Loucy (cell line): ENCODE data around the gene CSNK1G3.

Experiments
- H2AFZ ChIP-seq: fragments of 200-600 bp; sonication (generic); 2 replicates; pipeline ENCODE4 v1.6.0; 2016; ENCODE audit warnings: antibody characterized with exemption, mild to moderate bottlenecking, low read length, moderate library complexity
- H3F3A ChIP-seq: fragments of 200-600 bp; 2 replicates; pipeline ENCODE4 v1.6.0; 2016; ENCODE audit warnings: antibody characterized with exemption, low read depth, mild to moderate bottlenecking
- H3K27me3 ChIP-seq: fragments of 200-600 bp; sonication (generic); 2 replicates; pipeline ENCODE4 v1.6.1; 2014; ENCODE audit warnings: low read length, mild to moderate bottlenecking; ENCODE audit not compliant: insufficient read depth, poor library complexity, severe bottlenecking
- H3K36me3 ChIP-seq: fragments of 200-600 bp; sonication (generic); 2 replicates; pipeline ENCODE4 v1.6.1; 2016; ENCODE audit warnings: low read length; ENCODE audit not compliant: insufficient read depth
- H3K4me1 ChIP-seq: fragments of 200-600 bp; sonication (generic); 2 replicates; pipeline ENCODE4 v1.5.1; 2014; ENCODE audit warnings: low read length, mild to moderate bottlenecking; ENCODE audit not compliant: insufficient read depth, poor library complexity, severe bottlenecking
- H3K4me2 ChIP-seq: fragments of 200-600 bp; sonication (generic); 2 replicates; pipeline ENCODE4 v1.6.0; 2014; ENCODE audit warnings: antibody characterized with exemption, low read length, low read depth, mild to moderate bottlenecking; ENCODE audit not compliant: poor library complexity, severe bottlenecking
- H3K4me3 ChIP-seq: fragments of 200-600 bp; sonication (generic); 2 replicates; pipeline ENCODE4 v1.5.1; 2014; ENCODE audit warnings: low read length, mild to moderate bottlenecking, mixed read lengths; ENCODE audit not compliant: poor library complexity, severe bottlenecking
- H3K79me2 ChIP-seq: fragments of 200-600 bp; sonication (generic); 2 replicates; pipeline ENCODE4 v1.6.1; 2014; ENCODE audit warnings: low read length; ENCODE audit not compliant: insufficient read depth
- H3K9ac ChIP-seq: fragments of 200-600 bp; sonication (generic); 2 replicates; pipeline ENCODE4 v1.6.0; 2014; ENCODE audit warnings: mild to moderate bottlenecking, low read depth, low read length, moderate library complexity; ENCODE audit not compliant: poor library complexity, severe bottlenecking
- H3K9me2 ChIP-seq: fragments of 200-600 bp; sonication (generic); replicated peaks from 2 replicates; pipeline ENCODE4 v1.6.1; 2016; ENCODE audit warnings: low read depth, low read length, mixed read lengths
- H3K9me3 ChIP-seq: fragments of 200-600 bp; sonication (generic); 2 replicates; pipeline ENCODE4 v1.6.1; 2014; ENCODE audit warnings: mild to moderate bottlenecking, antibody characterized with exemption, low read length, low read depth; ENCODE audit not compliant: insufficient read depth
- H4K20me1 ChIP-seq: fragments of 200-600 bp; sonication (generic); 2 replicates; pipeline ENCODE4 v1.6.0; 2014; ENCODE audit warnings: antibody characterized with exemption, low read length, mild to moderate bottlenecking; ENCODE audit not compliant: insufficient read depth, poor library complexity, severe bottlenecking
- CTCF ChIP-seq: fragments of 200-600 bp; sonication (generic); conservative IDR thresholded peaks from 2 replicates; pipeline ENCODE4 v1.5.1; 2014; ENCODE audit warnings: mild to moderate bottlenecking, antibody characterized with exemption, low read length
- EZH2phosphoT487 ChIP-seq: fragments of 200-600 bp; IDR thresholded peaks from 2 replicates; pipeline ENCODE4 v1.6.1; 2018; ENCODE audit warnings: antibody characterized with exemption, mild to moderate bottlenecking, moderate library complexity, borderline replicate concordance

CSNK1G3 gene

GRCh38 chr5:123659495-123659894, 147.5 kb downstream of the CSNK1G3 start:
- Histone ChIP-seq H3K4me3 (no peak overlapping the region), H2AFZ (no peak overlapping the region), H3K9me2 (no peaks in the 10 kb centered on the region)

GRCh38 chr5:123664961-123665360, 153.0 kb downstream of the CSNK1G3 start:
- no peak for TF ChIP-seq EZH2phosphoT487
- TF ChIP-seq CTCF = no peak
- Histone ChIP-seq H3K9ac (no peak overlapping the region), H3K36me3 (no peaks in the 10 kb centered on the region), H3K9me2 (no peaks in the 10 kb centered on the region), H3K79me2 (no peaks in the 10 kb centered on the region), H3K4me1 (no peaks in the 10 kb centered on the region), H3K4me3 (no peak overlapping the region), H4K20me1 (no peaks in the 10 kb centered on the region), H3F3A (no peaks in the 10 kb centered on the region), H3K4me2 (no peak overlapping the region), H3K27me3 (no peaks in the 10 kb centered on the region), H2AFZ (no peak overlapping the region), H3K9me3 (no peaks in the 10 kb centered on the region)

More at GRCh38 chr5:123659495-123659894, 147.5 kb downstream of the CSNK1G3 start:
- no peaks in the 10 kb centered on the region for H3K36me3 ChIP-seq
- H3F3A ChIP-seq = no peaks in the 10 kb centered on the region
- no peaks in the 10 kb centered on the region for H3K79me2 ChIP-seq
- TF ChIP-seq EZH2phosphoT487 (no peak), CTCF (no peak)
- no peaks in the 10 kb centered on the region for H3K27me3 ChIP-seq
- no peaks in the 10 kb centered on the region for H3K4me1 ChIP-seq
- no peak overlapping the region for H3K9ac ChIP-seq
- H3K4me2 ChIP-seq = no peak overlapping the region
- no peaks in the 10 kb centered on the region for H3K9me3 ChIP-seq
- no peaks in the 10 kb centered on the region for H4K20me1 ChIP-seq

- Histone ChIP-seq H3K9ac (no peak overlapping the region), H3F3A (no peaks in the 10 kb centered on the region)
- TF ChIP-seq EZH2phosphoT487 (no peak), CTCF (peak; percentile 33)
These were observed 153.9 kb downstream of the CSNK1G3 start for GRCh38 chr5:123665822-123666371.

More at GRCh38 chr5:123665822-123666371, 153.9 kb downstream of the CSNK1G3 start:
- no peaks in the 10 kb centered on the region for H3K79me2 ChIP-seq
- H2AFZ ChIP-seq = no peak overlapping the region
- no peaks in the 10 kb centered on the region for H3K9me2 ChIP-seq
- H3K27me3 ChIP-seq = no peaks in the 10 kb centered on the region
- H3K4me2 ChIP-seq = no peak overlapping the region
- no peak overlapping the region for H3K4me3 ChIP-seq
- no peaks in the 10 kb centered on the region for H3K36me3 ChIP-seq
- H3K4me1 ChIP-seq = no peaks in the 10 kb centered on the region
- H3K9me3 ChIP-seq = no peaks in the 10 kb centered on the region
- no peaks in the 10 kb centered on the region for H4K20me1 ChIP-seq
